Natural killer cell treated with Interleukin-12 subunit alpha and Interleukin-12 subunit beta and Interleukin-15 and Interleukin-18, amount 100 ng/mL, for 72 hours (primary cell): ENCODE results near the gene CNNM2. TPM values are rescaled to one million over a fixed set of nuclear protein-coding genes. Genes with fewer than 3 reads are reported as not detected.

Source experiments
- ATAC-seq, 2 donors: fragments of 150-1000 bp; cut with Tn5 transposase in 1 of 2; sonication (Bioruptor Pico), chemical (Tn5 transposase) in 1 of 2; 2 replicates each; pipeline ENCODE4 v1.10.0; 2021
- DNase-seq: peaks from one replicate; pipeline ENCODE4 v3.0.0; 2022; ENCODE audit warnings: low spot score
- H3K27ac Mint-ChIP-seq, 2 donors: 1 replicate in 1 of 2; 2 replicates in 1 of 2; pipeline ENCODE4 v1.8.0; 2022; ENCODE audit warnings: mixed read lengths in 2 of 2, mild to moderate bottlenecking in 1 of 2, moderate library complexity in 1 of 2
- H3K27me3 Mint-ChIP-seq, 2 donors: 1 replicate in 1 of 2; 2 replicates in 1 of 2; pipeline ENCODE4 v1.8.0; 2022; ENCODE audit warnings: mixed read lengths in 2 of 2
- H3K36me3 Mint-ChIP-seq: one replicate; pipeline ENCODE4 v1.8.0; 2022; ENCODE audit warnings: mixed read lengths
- H3K4me1 Mint-ChIP-seq, 2 donors: 1 replicate in 1 of 2; 2 replicates in 1 of 2; pipeline ENCODE4 v1.8.0; 2022; ENCODE audit warnings: low read depth in 2 of 2, mixed read lengths in 2 of 2, mild to moderate bottlenecking in 1 of 2
- H3K4me3 Mint-ChIP-seq: one replicate; pipeline ENCODE4 v1.8.0; 2022; ENCODE audit warnings: mixed read lengths
- H3K9me3 Mint-ChIP-seq: 2 replicates; pipeline ENCODE4 v1.8.0; 2022; ENCODE audit warnings: mixed read lengths
- total RNA-seq, 2 donors: library from RNA; stranded (reverse); gene quantifications; one replicate each; pipeline ENCODE4 v1.2.3, GENCODE V29; 2022

The CNNM2 gene
- total RNA-seq, 2 donors from 2014 or later, result 6.2 to 11.2 TPM

DNA sequence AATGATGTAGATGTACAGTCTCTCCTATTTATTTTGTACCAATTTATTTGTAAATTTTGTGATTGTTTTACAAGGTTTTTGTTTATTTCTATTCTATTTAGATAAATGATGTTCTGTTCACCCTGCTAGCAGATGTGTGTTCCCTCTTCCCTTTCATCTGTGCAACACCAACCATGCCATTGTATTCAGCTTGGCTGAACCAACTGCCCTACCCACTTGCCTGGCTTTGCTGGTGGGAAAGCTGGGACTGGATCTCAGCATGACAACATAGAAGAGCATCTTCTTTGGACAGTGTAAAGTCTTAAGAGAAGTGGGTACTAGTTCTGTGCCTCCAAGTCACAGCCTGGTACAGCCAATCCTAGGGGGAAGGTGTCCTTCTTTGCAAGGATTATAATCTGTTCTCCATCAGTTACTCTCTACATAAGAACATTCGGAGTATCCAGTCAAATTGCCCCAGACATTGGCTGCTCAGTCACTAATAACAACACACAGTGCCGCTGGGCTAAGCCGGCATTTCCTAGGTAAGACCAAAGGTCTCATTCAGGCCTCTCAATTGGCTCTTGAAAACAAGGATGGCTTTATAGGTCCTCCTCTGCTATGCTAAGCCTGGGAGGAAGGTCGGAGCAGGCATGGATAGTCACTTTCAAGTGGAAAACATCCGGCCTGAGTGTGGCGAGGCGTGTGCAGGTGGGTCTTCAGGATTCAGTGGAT, 165.3 kb downstream of the CNNM2 start:
- no peaks in the 10 kb centered on the region for H3K27me3 Mint-ChIP-seq
- no peak overlapping the region for H3K4me3 Mint-ChIP-seq
- H3K9me3 Mint-ChIP-seq, result no peaks in the 10 kb centered on the region
- DNase-seq, result no peak
- H3K27ac Mint-ChIP-seq, result peak overlapping the region in 1 of 2 donors; percentile 49
- ATAC-seq, result no peak
- H3K36me3 Mint-ChIP-seq, result peaks cover 4% of the 10 kb centered on the region
- no peaks in the 10 kb centered on the region for H3K4me1 Mint-ChIP-seq

- no peak overlapping the region for H3K4me3 Mint-ChIP-seq
- no peaks in the 10 kb centered on the region for H3K9me3 Mint-ChIP-seq
- no peaks in the 10 kb centered on the region for H3K27me3 Mint-ChIP-seq
- H3K36me3 Mint-ChIP-seq, result peaks cover 4% of the 10 kb centered on the region
- no peaks in the 10 kb centered on the region for H3K4me1 Mint-ChIP-seq
- H3K27ac Mint-ChIP-seq, result no peak overlapping the region
- DNase-seq (no peak), ATAC-seq (no peak)
Measured at GRCh38 chr10:103083977-103084320, 165.9 kb downstream of the CNNM2 start.

DNA sequence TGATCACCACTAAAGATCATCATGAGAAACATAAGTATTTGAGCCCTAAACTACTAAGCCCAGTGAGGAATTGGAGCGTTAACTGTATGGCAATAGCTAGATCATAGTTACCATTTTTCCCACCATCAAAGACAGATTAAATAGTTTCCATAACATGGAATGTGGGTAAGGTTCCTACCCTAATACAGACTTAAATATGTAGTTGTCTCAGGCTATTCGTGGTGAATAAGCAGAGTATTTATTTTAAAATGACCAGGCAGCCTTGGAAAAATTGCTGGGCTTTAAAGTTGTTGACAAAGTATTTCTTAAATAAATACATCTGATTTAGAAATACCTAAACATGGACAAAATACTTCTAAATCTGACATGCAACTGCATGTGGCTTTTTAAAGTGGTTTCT, 168.2 kb downstream of the CNNM2 start:
- DNase-seq (no peak), ATAC-seq (no peak)
- Mint-ChIP-seq H3K27ac (no peak overlapping the region), H3K4me1 (no peaks in the 10 kb centered on the region), H3K9me3 (no peaks in the 10 kb centered on the region), H3K4me3 (no peak overlapping the region), H3K27me3 (no peaks in the 10 kb centered on the region), H3K36me3 (peaks cover 15% of the 10 kb centered on the region)

DNA sequence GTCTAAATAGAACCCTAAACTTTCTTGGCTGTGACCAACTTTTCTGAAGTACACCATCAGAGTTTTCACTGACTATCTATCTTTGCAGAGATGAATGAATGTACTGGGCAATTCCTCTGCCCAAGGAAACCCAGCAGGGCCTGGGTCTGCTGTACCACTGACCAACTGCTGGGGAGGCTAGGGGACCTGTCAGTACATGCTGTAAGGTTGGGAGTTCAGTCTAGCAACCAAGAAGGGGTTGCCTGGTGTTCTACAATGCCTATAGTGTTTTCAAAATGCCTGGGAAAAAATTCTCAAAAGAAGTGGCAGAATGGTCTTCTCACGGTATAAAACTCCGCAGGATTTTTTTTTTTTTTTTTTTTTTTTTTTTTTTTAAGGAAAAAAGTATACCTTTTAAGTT, 168.7 kb downstream of the CNNM2 start:
- ATAC-seq (no peak), DNase-seq (no peak)
- H3K9me3 Mint-ChIP-seq, result no peaks in the 10 kb centered on the region
- H3K4me1 Mint-ChIP-seq, result no peaks in the 10 kb centered on the region
- H3K4me3 Mint-ChIP-seq, result no peak overlapping the region
- no peaks in the 10 kb centered on the region for H3K27me3 Mint-ChIP-seq
- H3K36me3 Mint-ChIP-seq, result peaks cover 18% of the 10 kb centered on the region
- no peak overlapping the region for H3K27ac Mint-ChIP-seq

- H3K36me3 Mint-ChIP-seq, result peaks cover 23% of the 10 kb centered on the region
- H3K4me1 Mint-ChIP-seq, result no peaks in the 10 kb centered on the region
- H3K4me3 Mint-ChIP-seq, result no peak overlapping the region
- H3K9me3 Mint-ChIP-seq, result no peaks in the 10 kb centered on the region
- H3K27ac Mint-ChIP-seq, result no peak overlapping the region
- no peak for ATAC-seq
- DNase-seq, result no peak
- H3K27me3 Mint-ChIP-seq, result no peaks in the 10 kb centered on the region
Measured at GRCh38 chr10:103089493-103089892, 171.4 kb downstream of the CNNM2 start.

DNA sequence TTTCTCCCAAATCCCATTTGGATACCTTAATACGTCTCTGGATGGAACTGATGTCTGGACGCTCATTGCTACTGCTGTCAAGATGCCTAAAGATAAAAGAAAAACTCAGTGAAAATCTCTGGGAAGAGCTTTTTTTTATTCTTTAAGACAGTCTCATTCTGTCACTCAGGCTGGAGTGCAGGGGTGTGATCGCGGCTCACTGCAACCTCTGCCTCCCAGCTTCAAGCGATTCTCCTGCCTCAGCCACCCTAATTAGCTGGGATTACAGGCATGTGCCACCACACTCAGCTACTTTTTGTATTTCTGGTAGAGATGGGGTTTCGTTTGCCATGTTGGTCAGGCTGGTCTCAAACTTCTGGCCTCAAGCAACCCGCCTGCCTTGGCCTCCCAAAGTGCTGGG, 172.8 kb downstream of the CNNM2 start:
- no peaks in the 10 kb centered on the region for H3K4me1 Mint-ChIP-seq
- DNase-seq, result no peak
- H3K36me3 Mint-ChIP-seq, result peaks cover 19% of the 10 kb centered on the region
- H3K9me3 Mint-ChIP-seq, result no peaks in the 10 kb centered on the region
- no peak for ATAC-seq
- no peak overlapping the region for H3K27ac Mint-ChIP-seq
- no peaks in the 10 kb centered on the region for H3K27me3 Mint-ChIP-seq
- no peak overlapping the region for H3K4me3 Mint-ChIP-seq

GRCh38 chr10:103095005-103095404, 176.9 kb downstream of the CNNM2 start:
- Mint-ChIP-seq H3K27me3 (no peaks in the 10 kb centered on the region), H3K36me3 (peaks cover 23% of the 10 kb centered on the region), H3K4me3 (no peak overlapping the region), H3K9me3 (no peaks in the 10 kb centered on the region), H3K4me1 (no peaks in the 10 kb centered on the region), H3K27ac (no peak overlapping the region)
- DNase-seq, result no peak
- ATAC-seq, result no peak

DNA sequence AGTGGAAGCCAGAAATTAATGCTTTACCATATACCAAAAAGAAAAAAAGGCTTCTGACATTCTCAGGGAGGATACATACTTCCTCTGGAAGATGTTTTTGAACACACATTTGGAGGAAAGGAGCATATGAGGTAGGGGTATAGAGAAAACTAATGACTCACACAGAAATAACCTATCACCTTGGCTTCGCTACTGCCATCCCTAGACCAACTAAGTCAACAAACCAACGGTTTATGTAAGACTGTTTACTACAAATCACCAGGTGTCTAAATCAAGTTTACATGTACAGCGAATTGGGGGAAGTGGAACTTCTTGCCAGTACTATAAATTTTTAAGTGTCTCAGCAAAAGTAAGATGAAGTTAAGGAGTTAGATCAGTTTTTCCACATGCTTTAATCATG, 178.0 kb downstream of the CNNM2 start:
- no peak for ATAC-seq
- DNase-seq, result no peak
- no peaks in the 10 kb centered on the region for H3K27me3 Mint-ChIP-seq
- no peak overlapping the region for H3K27ac Mint-ChIP-seq
- H3K36me3 Mint-ChIP-seq, result peaks cover 18% of the 10 kb centered on the region
- no peak overlapping the region for H3K4me3 Mint-ChIP-seq
- no peaks in the 10 kb centered on the region for H3K9me3 Mint-ChIP-seq
- H3K4me1 Mint-ChIP-seq, result no peaks in the 10 kb centered on the region

GRCh38 chr10:103098240-103098639, 180.1 kb downstream of the CNNM2 start:
- no peak overlapping the region for H3K4me3 Mint-ChIP-seq

GRCh38 chr10:103100620-103101019, 182.5 kb downstream of the CNNM2 start:
- Mint-ChIP-seq H3K27me3 (no peaks in the 10 kb centered on the region), H3K9me3 (no peaks in the 10 kb centered on the region), H3K27ac (no peak overlapping the region), H3K36me3 (peaks cover 16% of the 10 kb centered on the region), H3K4me1 (peaks cover 0 to 11% of the 10 kb centered on the region in 2 donors), H3K4me3 (no peak overlapping the region)
- DNase-seq (no peak), ATAC-seq (no peak)

More at GRCh38 chr10:103098240-103098639, 180.1 kb downstream of the CNNM2 start:
- no peak overlapping the region for H3K27ac Mint-ChIP-seq
- no peak for ATAC-seq
- no peaks in the 10 kb centered on the region for H3K27me3 Mint-ChIP-seq
- peaks cover 20% of the 10 kb centered on the region for H3K36me3 Mint-ChIP-seq
- H3K9me3 Mint-ChIP-seq, result no peaks in the 10 kb centered on the region
- peaks cover 0 to 11% of the 10 kb centered on the region in 2 donors for H3K4me1 Mint-ChIP-seq
- no peak for DNase-seq

GRCh38 chr10:103102195-103102594, 184.1 kb downstream of the CNNM2 start:
- H3K27ac Mint-ChIP-seq, result peak overlapping the region in 1 of 2 donors; percentile 37
- no peaks in the 10 kb centered on the region for H3K9me3 Mint-ChIP-seq
- ATAC-seq (no peak), DNase-seq (no peak)
- no peaks in the 10 kb centered on the region for H3K27me3 Mint-ChIP-seq
- H3K36me3 Mint-ChIP-seq, result peaks cover 11% of the 10 kb centered on the region
- H3K4me3 Mint-ChIP-seq, result no peak overlapping the region
- H3K4me1 Mint-ChIP-seq, result peaks cover 0 to 11% of the 10 kb centered on the region in 2 donors

- Mint-ChIP-seq H3K4me1 (peaks cover 0 to 11% of the 10 kb centered on the region in 2 donors), H3K9me3 (no peaks in the 10 kb centered on the region), H3K36me3 (peaks cover 7% of the 10 kb centered on the region), H3K27ac (no peak overlapping the region), H3K27me3 (no peaks in the 10 kb centered on the region), H3K4me3 (no peak overlapping the region)
- ATAC-seq, result no peak
- DNase-seq, result no peak
Measured at GRCh38 chr10:103103989-103104388, 185.9 kb downstream of the CNNM2 start.

GRCh38 chr10:103104721-103105120, 186.6 kb downstream of the CNNM2 start:
- DNase-seq (no peak), ATAC-seq (no peak)
- H3K4me3 Mint-ChIP-seq, result no peak overlapping the region
- H3K27me3 Mint-ChIP-seq, result no peaks in the 10 kb centered on the region
- H3K27ac Mint-ChIP-seq, result no peak overlapping the region
- H3K9me3 Mint-ChIP-seq, result no peaks in the 10 kb centered on the region
- H3K36me3 Mint-ChIP-seq, result peaks cover 7% of the 10 kb centered on the region
- peaks cover 0 to 11% of the 10 kb centered on the region in 2 donors for H3K4me1 Mint-ChIP-seq

- Mint-ChIP-seq H3K4me1 (peaks cover 0 to 11% of the 10 kb centered on the region in 2 donors), H3K4me3 (no peak overlapping the region), H3K9me3 (no peaks in the 10 kb centered on the region), H3K36me3 (peaks cover 7% of the 10 kb centered on the region), H3K27ac (no peak overlapping the region), H3K27me3 (no peaks in the 10 kb centered on the region)
- ATAC-seq, result no peak
- no peak for DNase-seq
Measured at GRCh38 chr10:103105462-103105861, 187.4 kb downstream of the CNNM2 start.

DNA sequence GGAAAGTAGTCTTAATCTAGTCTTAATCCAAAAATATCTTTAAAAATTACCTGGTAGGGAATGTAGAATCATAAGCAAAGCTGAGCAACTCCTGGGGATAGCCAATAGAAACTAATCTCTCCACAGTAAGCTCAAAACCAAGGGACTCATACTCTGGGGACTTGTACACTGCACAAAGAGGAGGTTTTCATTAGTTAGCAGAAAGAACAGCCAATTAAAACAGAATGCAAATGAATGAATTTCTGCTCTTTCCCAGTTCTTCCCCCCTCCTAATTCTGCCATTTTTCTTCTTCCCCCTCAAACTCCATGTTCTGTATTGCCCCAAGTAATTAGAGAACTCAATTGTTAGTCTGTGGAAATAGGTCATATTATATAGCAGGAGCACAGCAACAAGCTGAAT, 188.4 kb downstream of the CNNM2 start:
- Mint-ChIP-seq H3K9me3 (no peaks in the 10 kb centered on the region), H3K27me3 (no peaks in the 10 kb centered on the region), H3K4me1 (peaks cover 6 to 14% of the 10 kb centered on the region in 2 donors), H3K27ac (no peak overlapping the region), H3K36me3 (peaks cover 7% of the 10 kb centered on the region), H3K4me3 (no peak overlapping the region)
- ATAC-seq (no peak), DNase-seq (no peak)
